ENCODE results near the gene EMX1.

GRCh38 chr2:72889991-72890390 lies 27.3 kb upstream of the EMX1 start:
- TF ChIP-seq, protein P1, sequence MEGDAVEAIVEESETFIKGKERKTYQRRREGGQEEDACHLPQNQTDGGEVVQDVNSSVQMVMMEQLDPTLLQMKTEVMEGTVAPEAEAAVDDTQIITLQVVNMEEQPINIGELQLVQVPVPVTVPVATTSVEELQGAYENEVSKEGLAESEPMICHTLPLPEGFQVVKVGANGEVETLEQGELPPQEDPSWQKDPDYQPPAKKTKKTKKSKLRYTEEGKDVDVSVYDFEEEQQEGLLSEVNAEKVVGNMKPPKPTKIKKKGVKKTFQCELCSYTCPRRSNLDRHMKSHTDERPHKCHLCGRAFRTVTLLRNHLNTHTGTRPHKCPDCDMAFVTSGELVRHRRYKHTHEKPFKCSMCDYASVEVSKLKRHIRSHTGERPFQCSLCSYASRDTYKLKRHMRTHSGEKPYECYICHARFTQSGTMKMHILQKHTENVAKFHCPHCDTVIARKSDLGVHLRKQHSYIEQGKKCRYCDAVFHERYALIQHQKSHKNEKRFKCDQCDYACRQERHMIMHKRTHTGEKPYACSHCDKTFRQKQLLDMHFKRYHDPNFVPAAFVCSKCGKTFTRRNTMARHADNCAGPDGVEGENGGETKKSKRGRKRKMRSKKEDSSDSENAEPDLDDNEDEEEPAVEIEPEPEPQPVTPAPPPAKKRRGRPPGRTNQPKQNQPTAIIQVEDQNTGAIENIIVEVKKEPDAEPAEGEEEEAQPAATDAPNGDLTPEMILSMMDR (IDR thresholded peaks at IDR 0.05; ENCODE audit: poor library complexity, severe bottlenecking) = no peak
- TF ChIP-seq REST (IDR thresholded peaks at IDR 0.05; ENCODE audit: borderline replicate concordance) (no peak), RAD21 (conservative IDR thresholded peaks at IDR 0.05) (no peak)

All from neural cell (in vitro differentiated cells).